Measurements from ENCODE around the gene FAM47E. TPM values are rescaled to one million over a fixed set of nuclear protein-coding genes. Genes with fewer than 3 reads are reported as not detected.
"Not testable (repeated sequence)": the region's sequence is repeated elsewhere in the genome, so short reads cannot be mapped to it uniquely, and the experiment has no call there.

The FAM47E gene
- total RNA-seq, 1 donor from 2014 or later: 7.0 TPM

- no peak overlapping the region for H3K27ac Mint-ChIP-seq
- H3K9ac ChIP-seq: no peak overlapping the region
- no peak overlapping the region for H3K27ac ChIP-seq
- H4K20me1 ChIP-seq (ENCODE audit: low read depth): no peaks in the 10 kb centered on the region
- H3K4me1 ChIP-seq: no peaks in the 10 kb centered on the region
- TF ChIP-seq EZH2phosphoT487 (IDR thresholded peaks at IDR 0.05): no peak
- TF ChIP-seq, protein P1, sequence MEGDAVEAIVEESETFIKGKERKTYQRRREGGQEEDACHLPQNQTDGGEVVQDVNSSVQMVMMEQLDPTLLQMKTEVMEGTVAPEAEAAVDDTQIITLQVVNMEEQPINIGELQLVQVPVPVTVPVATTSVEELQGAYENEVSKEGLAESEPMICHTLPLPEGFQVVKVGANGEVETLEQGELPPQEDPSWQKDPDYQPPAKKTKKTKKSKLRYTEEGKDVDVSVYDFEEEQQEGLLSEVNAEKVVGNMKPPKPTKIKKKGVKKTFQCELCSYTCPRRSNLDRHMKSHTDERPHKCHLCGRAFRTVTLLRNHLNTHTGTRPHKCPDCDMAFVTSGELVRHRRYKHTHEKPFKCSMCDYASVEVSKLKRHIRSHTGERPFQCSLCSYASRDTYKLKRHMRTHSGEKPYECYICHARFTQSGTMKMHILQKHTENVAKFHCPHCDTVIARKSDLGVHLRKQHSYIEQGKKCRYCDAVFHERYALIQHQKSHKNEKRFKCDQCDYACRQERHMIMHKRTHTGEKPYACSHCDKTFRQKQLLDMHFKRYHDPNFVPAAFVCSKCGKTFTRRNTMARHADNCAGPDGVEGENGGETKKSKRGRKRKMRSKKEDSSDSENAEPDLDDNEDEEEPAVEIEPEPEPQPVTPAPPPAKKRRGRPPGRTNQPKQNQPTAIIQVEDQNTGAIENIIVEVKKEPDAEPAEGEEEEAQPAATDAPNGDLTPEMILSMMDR (IDR thresholded peaks at IDR 0.05): no peak
- no peak for TF ChIP-seq EZH2 (IDR thresholded peaks at IDR 0.05)
- H3K4me2 ChIP-seq: no peak overlapping the region
- H3F3A ChIP-seq (ENCODE audit: low read depth): no peaks in the 10 kb centered on the region
- no peaks in the 10 kb centered on the region for H3K79me2 ChIP-seq (ENCODE audit: low read depth)
- no peak overlapping the region for H2AFZ ChIP-seq (replicated peaks)
- H3K4me3 ChIP-seq: no peak overlapping the region
- peaks cover 14% of the 10 kb centered on the region for H3K9me3 Mint-ChIP-seq
- no peak overlapping the region for H3K4me3 Mint-ChIP-seq
- peaks cover 3% of the 10 kb centered on the region for H3K27me3 Mint-ChIP-seq (ENCODE audit: insufficient read depth, low read depth)
- H3K36me3 ChIP-seq: no peaks in the 10 kb centered on the region
- H3K4me1 Mint-ChIP-seq: peaks cover under 1% of the 10 kb centered on the region
- H3K27me3 ChIP-seq: no peaks in the 10 kb centered on the region
- H3K9me3 ChIP-seq (ENCODE audit: low read depth): no peaks in the 10 kb centered on the region
- DNase-seq (ENCODE audit: low spot score): no peak
- no peaks in the 10 kb centered on the region for H3K36me3 Mint-ChIP-seq
Observed at GRCh38 chr4:76238701-76239100, 12.8 kb upstream of the FAM47E start.

GRCh38 chr4:76240236-76240635 lies 11.3 kb upstream of the FAM47E start:
- no peaks in the 10 kb centered on the region for H3K36me3 Mint-ChIP-seq
- Histone ChIP-seq H4K20me1 (ENCODE audit: low read depth) (no peaks in the 10 kb centered on the region), H3K9ac (no peak overlapping the region), H3K4me2 (no peak overlapping the region), H3K27me3 (no peaks in the 10 kb centered on the region), H3K4me3 (no peak overlapping the region), H3K27ac (no peak overlapping the region), H2AFZ (replicated peaks) (no peak overlapping the region), H3K36me3 (no peaks in the 10 kb centered on the region), H3K4me1 (no peaks in the 10 kb centered on the region), H3F3A (ENCODE audit: low read depth) (no peaks in the 10 kb centered on the region), H3K79me2 (ENCODE audit: low read depth) (no peaks in the 10 kb centered on the region), H3K9me3 (ENCODE audit: low read depth) (no peaks in the 10 kb centered on the region)
- no peak for TF ChIP-seq EZH2 (IDR thresholded peaks at IDR 0.05)
- no peak for TF ChIP-seq EZH2phosphoT487 (IDR thresholded peaks at IDR 0.05)
- TF ChIP-seq, protein P1 (IDR thresholded peaks at IDR 0.05): no peak
- no peak for DNase-seq (ENCODE audit: low spot score)
- no peaks in the 10 kb centered on the region for H3K4me1 Mint-ChIP-seq
- no peak overlapping the region for H3K4me3 Mint-ChIP-seq
- H3K27me3 Mint-ChIP-seq (ENCODE audit: insufficient read depth, low read depth): peaks cover 6% of the 10 kb centered on the region
- no peak overlapping the region for H3K27ac Mint-ChIP-seq
- H3K9me3 Mint-ChIP-seq: peaks cover 14% of the 10 kb centered on the region

GRCh38 chr4:76243877-76244276 lies 7.6 kb upstream of the FAM47E start:
- not testable (repeated sequence) for H3K36me3 Mint-ChIP-seq; H3K4me1 ChIP-seq; H3K27ac ChIP-seq; H3K27ac Mint-ChIP-seq; H3K4me3 Mint-ChIP-seq; H3K4me2 ChIP-seq; H3K9me3 ChIP-seq (ENCODE audit: low read depth); H2AFZ ChIP-seq (replicated peaks); H3F3A ChIP-seq (ENCODE audit: low read depth); DNase-seq (ENCODE audit: low spot score); H3K27me3 Mint-ChIP-seq (ENCODE audit: insufficient read depth, low read depth); H3K27me3 ChIP-seq; H3K4me3 ChIP-seq; H4K20me1 ChIP-seq (ENCODE audit: low read depth); H3K9ac ChIP-seq; H3K79me2 ChIP-seq (ENCODE audit: low read depth); H3K36me3 ChIP-seq; H3K4me1 Mint-ChIP-seq
- H3K9me3 Mint-ChIP-seq: peaks cover 14% of the 10 kb centered on the region

DNA sequence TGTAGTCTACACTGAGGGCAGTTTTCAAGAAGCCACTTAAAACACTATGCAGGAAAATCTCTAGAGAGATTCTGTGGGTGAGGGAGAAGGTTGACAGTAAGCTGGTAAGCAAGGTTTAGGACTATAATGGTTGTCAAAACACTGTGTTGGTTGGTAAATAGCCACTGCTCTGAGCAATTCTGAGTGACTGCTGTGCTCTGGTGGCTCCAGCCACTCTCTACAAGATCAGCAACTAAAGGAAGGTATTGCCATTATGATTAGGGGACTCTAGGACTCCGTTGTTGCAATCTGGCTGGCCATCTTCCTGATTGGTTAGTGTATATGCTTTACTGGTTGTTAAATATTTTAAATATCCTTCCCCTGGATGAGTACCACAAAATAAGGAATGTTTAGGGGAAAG lies 5.5 kb upstream of the FAM47E start:
- Histone ChIP-seq H3K4me3 (no peak overlapping the region), H2AFZ (replicated peaks) (no peak overlapping the region), H3K4me2 (no peak overlapping the region), H3K79me2 (ENCODE audit: low read depth) (no peaks in the 10 kb centered on the region), H3K4me1 (no peaks in the 10 kb centered on the region), H3K27ac (no peak overlapping the region), H3K36me3 (no peaks in the 10 kb centered on the region), H3F3A (ENCODE audit: low read depth) (peaks cover under 1% of the 10 kb centered on the region), H3K9ac (no peak overlapping the region), H3K27me3 (peaks cover 21% of the 10 kb centered on the region), H3K9me3 (ENCODE audit: low read depth) (no peaks in the 10 kb centered on the region), H4K20me1 (ENCODE audit: low read depth) (no peaks in the 10 kb centered on the region)
- no peaks in the 10 kb centered on the region for H3K36me3 Mint-ChIP-seq
- H3K4me1 Mint-ChIP-seq: peaks cover 4% of the 10 kb centered on the region
- TF ChIP-seq EZH2 (IDR thresholded peaks at IDR 0.05) (no peak), EZH2phosphoT487 (IDR thresholded peaks at IDR 0.05) (no peak)
- TF ChIP-seq, protein P1 (IDR thresholded peaks at IDR 0.05): no peak
- peaks cover 14% of the 10 kb centered on the region for H3K27me3 Mint-ChIP-seq (ENCODE audit: insufficient read depth, low read depth)
- DNase-seq (ENCODE audit: low spot score): no peak
- no peak overlapping the region for H3K27ac Mint-ChIP-seq
- no peak overlapping the region for H3K4me3 Mint-ChIP-seq
- peaks cover under 1% of the 10 kb centered on the region for H3K9me3 Mint-ChIP-seq
